ENCODE results near the gene STARD9. TPM values are rescaled to one million over a fixed set of nuclear protein-coding genes. Genes with fewer than 3 reads are reported as not detected.

Gene STARD9
- total and polyA plus RNA-seq, 2 experiments from 2014 or later, result 1.8 to 6.2 TPM

DNA sequence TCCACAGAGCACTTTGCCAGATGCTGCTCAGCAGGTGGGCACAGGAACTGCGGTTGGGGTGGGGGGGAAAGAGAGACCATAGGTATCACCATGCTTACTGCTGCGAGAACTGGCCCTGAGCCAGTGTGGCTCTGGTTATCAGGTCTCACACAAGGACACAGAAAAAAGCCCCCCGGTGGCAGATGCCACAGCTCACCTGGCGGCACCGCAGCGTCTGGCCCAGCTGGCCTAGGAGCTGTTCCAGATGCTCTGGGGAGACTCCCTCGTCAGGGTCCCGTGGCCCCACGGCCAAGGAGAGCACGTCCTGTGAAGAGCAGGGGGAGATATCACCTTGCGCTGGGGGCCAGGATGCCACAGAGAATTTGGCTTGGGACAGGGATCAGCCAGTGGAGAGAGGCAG is 150.7 kb downstream of the STARD9 start:
- Mint-ChIP-seq H3K4me1 (peaks cover 23% of the 10 kb centered on the region), H3K4me3 (no peak overlapping the region), H3K27me3 (ENCODE audit: insufficient read depth, low read depth, poor library complexity) (peaks cover 7% of the 10 kb centered on the region), H3K27ac (no peak overlapping the region), H3K9me3 (no peaks in the 10 kb centered on the region), H3K36me3 (ENCODE audit: low read depth) (peaks cover 47% of the 10 kb centered on the region)
- H3K36me3 ChIP-seq (ENCODE audit: insufficient read depth), result peaks cover 18% of the 10 kb centered on the region; the same call in 1 of the 2 replicates
- H3K9me2 ChIP-seq (ENCODE audit: insufficient read depth), result no peaks in the 10 kb centered on the region
- no peak overlapping the region for H3K4me3 ChIP-seq
- H3K4me2 ChIP-seq, result no peak overlapping the region
- H3K4me1 ChIP-seq (ENCODE audit: insufficient read depth), result no peaks in the 10 kb centered on the region; the same call in 1 of the 2 replicates
- H3K27me3 ChIP-seq (ENCODE audit: insufficient read depth), result no peaks in the 10 kb centered on the region
- no peak for TF ChIP-seq POLR2AphosphoS5 (IDR thresholded peaks at IDR 0.05; ENCODE audit: low read depth)
- no peak for TF ChIP-seq NANOG (IDR thresholded peaks at IDR 0.05; ENCODE audit: borderline replicate concordance)
- TF ChIP-seq, protein P1, sequence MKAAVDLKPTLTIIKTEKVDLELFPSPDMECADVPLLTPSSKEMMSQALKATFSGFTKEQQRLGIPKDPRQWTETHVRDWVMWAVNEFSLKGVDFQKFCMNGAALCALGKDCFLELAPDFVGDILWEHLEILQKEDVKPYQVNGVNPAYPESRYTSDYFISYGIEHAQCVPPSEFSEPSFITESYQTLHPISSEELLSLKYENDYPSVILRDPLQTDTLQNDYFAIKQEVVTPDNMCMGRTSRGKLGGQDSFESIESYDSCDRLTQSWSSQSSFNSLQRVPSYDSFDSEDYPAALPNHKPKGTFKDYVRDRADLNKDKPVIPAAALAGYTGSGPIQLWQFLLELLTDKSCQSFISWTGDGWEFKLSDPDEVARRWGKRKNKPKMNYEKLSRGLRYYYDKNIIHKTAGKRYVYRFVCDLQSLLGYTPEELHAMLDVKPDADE (IDR thresholded peaks at IDR 0.05), result no peak
- TF ChIP-seq CREB1 (CRISPR knock-in tag; IDR thresholded peaks at IDR 0.05; ENCODE audit: low read depth), result no peak
- TF ChIP-seq EZH2 (IDR thresholded peaks at IDR 0.05; ENCODE audit: low read depth, unreplicated experiment), result no peak
- no peak for TF ChIP-seq ZNF114 (CRISPR knock-in tag; IDR thresholded peaks at IDR 0.05)
- TF ChIP-seq JUNB (IDR thresholded peaks at IDR 0.05; ENCODE audit: unreplicated experiment), result no peak
- TF ChIP-seq, protein P2, sequence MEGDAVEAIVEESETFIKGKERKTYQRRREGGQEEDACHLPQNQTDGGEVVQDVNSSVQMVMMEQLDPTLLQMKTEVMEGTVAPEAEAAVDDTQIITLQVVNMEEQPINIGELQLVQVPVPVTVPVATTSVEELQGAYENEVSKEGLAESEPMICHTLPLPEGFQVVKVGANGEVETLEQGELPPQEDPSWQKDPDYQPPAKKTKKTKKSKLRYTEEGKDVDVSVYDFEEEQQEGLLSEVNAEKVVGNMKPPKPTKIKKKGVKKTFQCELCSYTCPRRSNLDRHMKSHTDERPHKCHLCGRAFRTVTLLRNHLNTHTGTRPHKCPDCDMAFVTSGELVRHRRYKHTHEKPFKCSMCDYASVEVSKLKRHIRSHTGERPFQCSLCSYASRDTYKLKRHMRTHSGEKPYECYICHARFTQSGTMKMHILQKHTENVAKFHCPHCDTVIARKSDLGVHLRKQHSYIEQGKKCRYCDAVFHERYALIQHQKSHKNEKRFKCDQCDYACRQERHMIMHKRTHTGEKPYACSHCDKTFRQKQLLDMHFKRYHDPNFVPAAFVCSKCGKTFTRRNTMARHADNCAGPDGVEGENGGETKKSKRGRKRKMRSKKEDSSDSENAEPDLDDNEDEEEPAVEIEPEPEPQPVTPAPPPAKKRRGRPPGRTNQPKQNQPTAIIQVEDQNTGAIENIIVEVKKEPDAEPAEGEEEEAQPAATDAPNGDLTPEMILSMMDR (conservative IDR thresholded peaks at IDR 0.05; ENCODE audit: low read depth in 2 of 2), result no peak
- TF ChIP-seq, protein P3, sequence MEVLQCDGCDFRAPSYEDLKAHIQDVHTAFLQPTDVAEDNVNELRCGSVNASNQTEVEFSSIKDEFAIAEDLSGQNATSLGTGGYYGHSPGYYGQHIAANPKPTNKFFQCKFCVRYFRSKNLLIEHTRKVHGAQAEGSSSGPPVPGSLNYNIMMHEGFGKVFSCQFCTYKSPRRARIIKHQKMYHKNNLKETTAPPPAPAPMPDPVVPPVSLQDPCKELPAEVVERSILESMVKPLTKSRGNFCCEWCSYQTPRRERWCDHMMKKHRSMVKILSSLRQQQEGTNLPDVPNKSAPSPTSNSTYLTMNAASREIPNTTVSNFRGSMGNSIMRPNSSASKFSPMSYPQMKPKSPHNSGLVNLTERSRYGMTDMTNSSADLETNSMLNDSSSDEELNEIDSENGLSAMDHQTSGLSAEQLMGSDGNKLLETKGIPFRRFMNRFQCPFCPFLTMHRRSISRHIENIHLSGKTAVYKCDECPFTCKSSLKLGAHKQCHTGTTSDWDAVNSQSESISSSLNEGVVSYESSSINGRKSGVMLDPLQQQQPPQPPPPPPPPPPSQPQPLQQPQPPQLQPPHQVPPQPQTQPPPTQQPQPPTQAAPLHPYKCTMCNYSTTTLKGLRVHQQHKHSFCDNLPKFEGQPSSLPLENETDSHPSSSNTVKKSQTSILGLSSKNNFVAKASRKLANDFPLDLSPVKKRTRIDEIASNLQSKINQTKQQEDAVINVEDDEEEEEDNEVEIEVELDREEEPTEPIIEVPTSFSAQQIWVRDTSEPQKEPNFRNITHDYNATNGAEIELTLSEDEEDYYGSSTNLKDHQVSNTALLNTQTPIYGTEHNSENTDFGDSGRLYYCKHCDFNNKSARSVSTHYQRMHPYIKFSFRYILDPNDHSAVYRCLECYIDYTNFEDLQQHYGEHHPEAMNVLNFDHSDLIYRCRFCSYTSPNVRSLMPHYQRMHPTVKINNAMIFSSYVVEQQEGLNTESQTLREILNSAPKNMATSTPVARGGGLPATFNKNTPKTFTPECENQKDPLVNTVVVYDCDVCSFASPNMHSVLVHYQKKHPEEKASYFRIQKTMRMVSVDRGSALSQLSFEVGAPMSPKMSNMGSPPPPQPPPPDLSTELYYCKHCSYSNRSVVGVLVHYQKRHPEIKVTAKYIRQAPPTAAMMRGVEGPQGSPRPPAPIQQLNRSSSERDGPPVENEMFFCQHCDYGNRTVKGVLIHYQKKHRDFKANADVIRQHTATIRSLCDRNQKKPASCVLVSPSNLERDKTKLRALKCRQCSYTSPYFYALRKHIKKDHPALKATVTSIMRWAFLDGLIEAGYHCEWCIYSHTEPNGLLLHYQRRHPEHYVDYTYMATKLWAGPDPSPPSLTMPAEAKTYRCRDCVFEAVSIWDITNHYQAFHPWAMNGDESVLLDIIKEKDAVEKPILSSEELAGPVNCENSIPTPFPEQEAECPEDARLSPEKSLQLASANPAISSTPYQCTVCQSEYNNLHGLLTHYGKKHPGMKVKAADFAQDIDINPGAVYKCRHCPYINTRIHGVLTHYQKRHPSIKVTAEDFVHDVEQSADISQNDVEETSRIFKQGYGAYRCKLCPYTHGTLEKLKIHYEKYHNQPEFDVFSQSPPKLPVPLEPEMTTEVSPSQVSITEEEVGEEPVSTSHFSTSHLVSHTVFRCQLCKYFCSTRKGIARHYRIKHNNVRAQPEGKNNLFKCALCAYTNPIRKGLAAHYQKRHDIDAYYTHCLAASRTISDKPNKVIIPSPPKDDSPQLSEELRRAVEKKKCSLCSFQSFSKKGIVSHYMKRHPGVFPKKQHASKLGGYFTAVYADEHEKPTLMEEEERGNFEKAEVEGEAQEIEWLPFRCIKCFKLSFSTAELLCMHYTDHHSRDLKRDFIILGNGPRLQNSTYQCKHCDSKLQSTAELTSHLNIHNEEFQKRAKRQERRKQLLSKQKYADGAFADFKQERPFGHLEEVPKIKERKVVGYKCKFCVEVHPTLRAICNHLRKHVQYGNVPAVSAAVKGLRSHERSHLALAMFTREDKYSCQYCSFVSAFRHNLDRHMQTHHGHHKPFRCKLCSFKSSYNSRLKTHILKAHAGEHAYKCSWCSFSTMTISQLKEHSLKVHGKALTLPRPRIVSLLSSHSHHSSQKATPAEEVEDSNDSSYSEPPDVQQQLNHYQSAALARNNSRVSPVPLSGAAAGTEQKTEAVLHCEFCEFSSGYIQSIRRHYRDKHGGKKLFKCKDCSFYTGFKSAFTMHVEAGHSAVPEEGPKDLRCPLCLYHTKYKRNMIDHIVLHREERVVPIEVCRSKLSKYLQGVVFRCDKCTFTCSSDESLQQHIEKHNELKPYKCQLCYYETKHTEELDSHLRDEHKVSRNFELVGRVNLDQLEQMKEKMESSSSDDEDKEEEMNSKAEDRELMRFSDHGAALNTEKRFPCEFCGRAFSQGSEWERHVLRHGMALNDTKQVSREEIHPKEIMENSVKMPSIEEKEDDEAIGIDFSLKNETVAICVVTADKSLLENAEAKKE (CRISPR knock-in tag; IDR thresholded peaks at IDR 0.05), result no peak
- TF ChIP-seq, protein P4, sequence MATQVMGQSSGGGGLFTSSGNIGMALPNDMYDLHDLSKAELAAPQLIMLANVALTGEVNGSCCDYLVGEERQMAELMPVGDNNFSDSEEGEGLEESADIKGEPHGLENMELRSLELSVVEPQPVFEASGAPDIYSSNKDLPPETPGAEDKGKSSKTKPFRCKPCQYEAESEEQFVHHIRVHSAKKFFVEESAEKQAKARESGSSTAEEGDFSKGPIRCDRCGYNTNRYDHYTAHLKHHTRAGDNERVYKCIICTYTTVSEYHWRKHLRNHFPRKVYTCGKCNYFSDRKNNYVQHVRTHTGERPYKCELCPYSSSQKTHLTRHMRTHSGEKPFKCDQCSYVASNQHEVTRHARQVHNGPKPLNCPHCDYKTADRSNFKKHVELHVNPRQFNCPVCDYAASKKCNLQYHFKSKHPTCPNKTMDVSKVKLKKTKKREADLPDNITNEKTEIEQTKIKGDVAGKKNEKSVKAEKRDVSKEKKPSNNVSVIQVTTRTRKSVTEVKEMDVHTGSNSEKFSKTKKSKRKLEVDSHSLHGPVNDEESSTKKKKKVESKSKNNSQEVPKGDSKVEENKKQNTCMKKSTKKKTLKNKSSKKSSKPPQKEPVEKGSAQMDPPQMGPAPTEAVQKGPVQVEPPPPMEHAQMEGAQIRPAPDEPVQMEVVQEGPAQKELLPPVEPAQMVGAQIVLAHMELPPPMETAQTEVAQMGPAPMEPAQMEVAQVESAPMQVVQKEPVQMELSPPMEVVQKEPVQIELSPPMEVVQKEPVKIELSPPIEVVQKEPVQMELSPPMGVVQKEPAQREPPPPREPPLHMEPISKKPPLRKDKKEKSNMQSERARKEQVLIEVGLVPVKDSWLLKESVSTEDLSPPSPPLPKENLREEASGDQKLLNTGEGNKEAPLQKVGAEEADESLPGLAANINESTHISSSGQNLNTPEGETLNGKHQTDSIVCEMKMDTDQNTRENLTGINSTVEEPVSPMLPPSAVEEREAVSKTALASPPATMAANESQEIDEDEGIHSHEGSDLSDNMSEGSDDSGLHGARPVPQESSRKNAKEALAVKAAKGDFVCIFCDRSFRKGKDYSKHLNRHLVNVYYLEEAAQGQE (IDR thresholded peaks at IDR 0.05; ENCODE audit: unreplicated experiment), result no peak
- TF ChIP-seq ZNF331 (CRISPR knock-in tag; IDR thresholded peaks at IDR 0.05; ENCODE audit: low read depth), result no peak
- TF ChIP-seq EZH2phosphoT487 (IDR thresholded peaks at IDR 0.05; ENCODE audit: unreplicated experiment), result no peak
- TF ChIP-seq STAT1 (IDR thresholded peaks at IDR 0.05; ENCODE audit: unreplicated experiment), result no peak
- H3F3A ChIP-seq (replicated peaks; ENCODE audit: low read depth), result 0 out of 2 replicates have a peak, but pooled peaks cover 4% of the 10 kb centered on the region
- no peaks in the 10 kb centered on the region for H3K79me2 ChIP-seq (replicated peaks; ENCODE audit: insufficient read depth)
- ATAC-seq, result no peak
- H3K27ac ChIP-seq (ENCODE audit: low read depth), result no peak overlapping the region
- no peak overlapping the region for H2AFZ ChIP-seq
- no peak for DNase-seq (ENCODE audit: low spot score)
- no peaks in the 10 kb centered on the region; the same call in none of the 2 replicates for H4K20me1 ChIP-seq (replicated peaks; ENCODE audit: insufficient read depth)

All from GM23338 (cell line).